CD14-positive monocyte (primary cell): ENCODE results near the gene ZFHX2. TPM values are rescaled to one million over a fixed set of nuclear protein-coding genes. Genes with fewer than 3 reads are reported as not detected.
"Not testable (repeated sequence)": the region's sequence is repeated elsewhere in the genome, so short reads cannot be mapped to it uniquely, and the experiment has no call there.

Experiments used
- DNase-seq, 3 donors: peaks; one replicate each; pipeline ENCODE4 v3.0.0-alpha.2; 2011 to 2022
- H2AFZ ChIP-seq: 2 replicates; pipeline ENCODE4 v1.6.0; 2012; ENCODE audit warnings: mild to moderate bottlenecking, low read depth, low read length, inconsistent platforms; ENCODE audit not compliant: insufficient read depth, poor library complexity, severe bottlenecking
- H3K27ac ChIP-seq, 2 donors: 1 replicate in 1 of 2; 2 replicates in 1 of 2; pipeline ENCODE4 v1.5.1; 2012 to 2013; ENCODE audit warnings: low read length in 2 of 2, control low read depth in 1 of 2, inconsistent platforms in 1 of 2, low read depth in 1 of 2, mild to moderate bottlenecking in 1 of 2
- H3K27me3 ChIP-seq, 2 donors: one replicate each; pipeline versions ENCODE4 v1.6.0 to v1.6.1; 2011 to 2013; ENCODE audit warnings: low read length in 2 of 2; ENCODE audit not compliant: control insufficient read depth in 2 of 2, insufficient read depth in 2 of 2
- H3K36me3 ChIP-seq, 2 donors: replicated peaks in 1 of 2; 1 replicate in 1 of 2; 2 replicates in 1 of 2; pipeline versions ENCODE4 v1.5.1 to v1.6.1; 2012 to 2013; ENCODE audit warnings: low read length in 2 of 2, control low read depth in 1 of 2, inconsistent platforms in 1 of 2, mild to moderate bottlenecking in 1 of 2; ENCODE audit not compliant: insufficient read depth in 2 of 2, control insufficient read depth in 1 of 2
- H3K4me1 ChIP-seq, 2 donors: 1 replicate in 1 of 2; 2 replicates in 1 of 2; pipeline versions ENCODE4 v1.5.1 to v1.6.1; 2012 to 2013; ENCODE audit warnings: low read length in 2 of 2, control low read depth in 1 of 2, inconsistent platforms in 1 of 2, mild to moderate bottlenecking in 1 of 2, moderate library complexity in 1 of 2; ENCODE audit not compliant: insufficient read depth in 2 of 2, control insufficient read depth in 1 of 2
- H3K4me2 ChIP-seq: replicated peaks from 2 replicates; pipeline ENCODE3; 2012; ENCODE audit warnings: low read length, moderate library complexity, mild to moderate bottlenecking; ENCODE audit not compliant: poor library complexity, severe bottlenecking; ENCODE audit errors: extremely low read depth
- H3K4me3 ChIP-seq, 3 experiments: fragments of 200-600 bp in 1 of 3; sonication (generic) in 1 of 3; replicated peaks in 1 of 3; 1 replicate in 2 of 3; 2 replicates in 1 of 3; pipeline ENCODE4 v1.5.1; 2011 to 2013; ENCODE audit warnings: low read length in 3 of 3, mild to moderate bottlenecking in 3 of 3, control low read depth in 2 of 3, low read depth in 2 of 3, inconsistent platforms in 1 of 3, moderate library complexity in 1 of 3
- H3K79me2 ChIP-seq: 2 replicates; pipeline ENCODE4 v1.6.0; 2012; ENCODE audit warnings: mild to moderate bottlenecking, control low read depth, inconsistent platforms, low read length, moderate library complexity; ENCODE audit not compliant: insufficient read depth
- H3K9ac ChIP-seq: 2 replicates; pipeline ENCODE4 v1.6.0; 2017; ENCODE audit warnings: low read length, mild to moderate bottlenecking; ENCODE audit not compliant: insufficient read depth, poor library complexity, severe bottlenecking
- H3K9me3 ChIP-seq, 2 donors: replicated peaks in 1 of 2; 1 replicate in 1 of 2; 2 replicates in 1 of 2; pipeline versions ENCODE4 v1.5.1 to v1.6.1; 2012 to 2013; ENCODE audit warnings: low read length in 2 of 2, control low read depth in 1 of 2; ENCODE audit not compliant: control insufficient read depth in 1 of 2, insufficient read depth in 1 of 2
- H4K20me1 ChIP-seq: 2 replicates; pipeline ENCODE4 v1.6.0; 2012; ENCODE audit warnings: mild to moderate bottlenecking, low read length, control low read depth, moderate library complexity; ENCODE audit not compliant: insufficient read depth
- H3K27ac Mint-ChIP-seq, 7 donors: one replicate each; pipeline ENCODE4 v1.8.0; 2020; ENCODE audit warnings: mild to moderate bottlenecking in 7 of 7, mixed read lengths in 7 of 7, moderate library complexity in 6 of 7, inconsistent platforms in 2 of 7
- H3K27me3 Mint-ChIP-seq, 3 donors: one replicate each; pipeline ENCODE4 v1.8.0; 2021 to 2022; ENCODE audit warnings: low read depth in 3 of 3, mild to moderate bottlenecking in 3 of 3, mixed read lengths in 3 of 3, moderate library complexity in 3 of 3, inconsistent platforms in 1 of 3
- H3K36me3 Mint-ChIP-seq, 2 donors: one replicate each; pipeline ENCODE4 v1.8.0; 2020; ENCODE audit warnings: mixed read lengths in 2 of 2, inconsistent platforms in 1 of 2, mild to moderate bottlenecking in 1 of 2
- H3K4me1 Mint-ChIP-seq: one replicate; pipeline ENCODE4 v1.8.0; 2020; ENCODE audit warnings: mild to moderate bottlenecking, mixed read lengths
- H3K4me3 Mint-ChIP-seq, 2 donors: one replicate each; pipeline ENCODE4 v1.8.0; 2020; ENCODE audit warnings: mild to moderate bottlenecking in 2 of 2, mixed read lengths in 2 of 2, moderate library complexity in 1 of 2
- H3K9me3 Mint-ChIP-seq, 7 donors: one replicate each; pipeline ENCODE4 v1.8.0; 2020 to 2022; ENCODE audit warnings: mixed read lengths in 7 of 7, mild to moderate bottlenecking in 6 of 7, moderate library complexity in 6 of 7, inconsistent platforms in 2 of 7
- WGBS: methylation state at CpG from one replicate; pipeline ENCODE4 v1.1.5; 2013; ENCODE audit warnings: missing lambda C conversion rate; ENCODE audit not compliant: insufficient coverage; 5-methylcytosine and 5-hydroxymethylcytosine counted together
- intact Hi-C, 2 donors: fragments of 100-400 bp; cut with micrococcal nuclease; formaldehyde crosslinking; loops; one replicate each; pipeline versions ENCODE4 v1.15.0 to v1.15.1; 2023
- polyA plus RNA-seq, 3 donors: library from polyadenylated mRNA; depleted of rRNA in 1 of 3; unstranded in 2 of 3; stranded (reverse) in 1 of 3; fragments of 300-500 nt in 2 of 3; fragments of >200 nt in 1 of 3; fragmentation: Illumina TruSeq in 2 of 3; gene quantifications; 1 replicate in 2 of 3; 2 replicates in 1 of 3; pipeline ENCODE4 v1.2.3, GENCODE V29; 2012 to 2021
- TF ChIP-seq, protein P1 (sequence below): fragments of 200-600 bp; IDR thresholded peaks from one replicate; pipeline ENCODE4 v1.8.0; 2022; ENCODE audit warnings: antibody characterized with exemption, mild to moderate bottlenecking

The ZFHX2 gene
- polyA plus RNA-seq, 3 donors = 0.01 to 0.07 TPM; not detected in 1

- H3K36me3 ChIP-seq = no peaks in the 10 kb centered on the region
- H3K9me3 Mint-ChIP-seq = peaks cover 0 to 8% (median 1%) of the 10 kb centered on the region in 7 donors
- H2AFZ ChIP-seq = peak overlapping the region; percentile 3
- TF ChIP-seq, protein P1, sequence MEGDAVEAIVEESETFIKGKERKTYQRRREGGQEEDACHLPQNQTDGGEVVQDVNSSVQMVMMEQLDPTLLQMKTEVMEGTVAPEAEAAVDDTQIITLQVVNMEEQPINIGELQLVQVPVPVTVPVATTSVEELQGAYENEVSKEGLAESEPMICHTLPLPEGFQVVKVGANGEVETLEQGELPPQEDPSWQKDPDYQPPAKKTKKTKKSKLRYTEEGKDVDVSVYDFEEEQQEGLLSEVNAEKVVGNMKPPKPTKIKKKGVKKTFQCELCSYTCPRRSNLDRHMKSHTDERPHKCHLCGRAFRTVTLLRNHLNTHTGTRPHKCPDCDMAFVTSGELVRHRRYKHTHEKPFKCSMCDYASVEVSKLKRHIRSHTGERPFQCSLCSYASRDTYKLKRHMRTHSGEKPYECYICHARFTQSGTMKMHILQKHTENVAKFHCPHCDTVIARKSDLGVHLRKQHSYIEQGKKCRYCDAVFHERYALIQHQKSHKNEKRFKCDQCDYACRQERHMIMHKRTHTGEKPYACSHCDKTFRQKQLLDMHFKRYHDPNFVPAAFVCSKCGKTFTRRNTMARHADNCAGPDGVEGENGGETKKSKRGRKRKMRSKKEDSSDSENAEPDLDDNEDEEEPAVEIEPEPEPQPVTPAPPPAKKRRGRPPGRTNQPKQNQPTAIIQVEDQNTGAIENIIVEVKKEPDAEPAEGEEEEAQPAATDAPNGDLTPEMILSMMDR = peak; percentile 75
- WGBS = 0% methylated on average over 1 of the region's 5 CpGs
- H3K4me3 Mint-ChIP-seq = no peak overlapping the region
- intact Hi-C loops = loop anchor here in 1 of 2 donors (5.0 kb wide), 1 partner anchor 323 kb away; no protein-coding TSS in a partner anchor
- H3K36me3 Mint-ChIP-seq = no peaks in the 10 kb centered on the region
- no peak overlapping the region for H3K4me3 ChIP-seq
- peaks cover 0 to 2% of the 10 kb centered on the region in 2 donors for H3K27me3 ChIP-seq
- H3K4me2 ChIP-seq = no peak overlapping the region
- peaks cover 2 to 21% (median 11%) of the 10 kb centered on the region in 3 donors for H3K27me3 Mint-ChIP-seq
- H3K9ac ChIP-seq = no peak overlapping the region
- H3K27ac ChIP-seq = no peak overlapping the region
- H3K9me3 ChIP-seq = no peaks in the 10 kb centered on the region
- no peak overlapping the region for H3K27ac Mint-ChIP-seq
- no peaks in the 10 kb centered on the region for H4K20me1 ChIP-seq
- H3K4me1 ChIP-seq = peaks cover 5 to 7% of the 10 kb centered on the region in 2 donors
- peak; percentile 81 to 85 (median 81) for DNase-seq
- peaks cover 5% of the 10 kb centered on the region for H3K4me1 Mint-ChIP-seq
- H3K79me2 ChIP-seq = no peaks in the 10 kb centered on the region
These were observed 37.5 kb upstream of the ZFHX2 start for GRCh38 chr14:23588884-23589598.

- H3K4me2 ChIP-seq, H2AFZ ChIP-seq, H3K27ac Mint-ChIP-seq, H3K27me3 ChIP-seq, H4K20me1 ChIP-seq, DNase-seq, H3K9me3 ChIP-seq, H3K9me3 Mint-ChIP-seq, H3K79me2 ChIP-seq, H3K4me3 Mint-ChIP-seq, H3K4me3 ChIP-seq, H3K27ac ChIP-seq, H3K9ac ChIP-seq, H3K36me3 Mint-ChIP-seq, H3K4me1 Mint-ChIP-seq, H3K36me3 ChIP-seq, H3K4me1 ChIP-seq: not testable (repeated sequence)
- intact Hi-C loops = loop anchor here in 1 of 2 donors (5.0 kb wide), 1 partner anchor 328 kb away; no protein-coding TSS in a partner anchor
- 96% methylated on average over 14 of the region's 26 CpGs for WGBS
- H3K27me3 Mint-ChIP-seq = peaks cover 9 to 34% (median 34%) of the 10 kb centered on the region in 3 donors
These were observed 33.1 kb upstream of the ZFHX2 start for GRCh38 chr14:23584527-23585203.

DNA sequence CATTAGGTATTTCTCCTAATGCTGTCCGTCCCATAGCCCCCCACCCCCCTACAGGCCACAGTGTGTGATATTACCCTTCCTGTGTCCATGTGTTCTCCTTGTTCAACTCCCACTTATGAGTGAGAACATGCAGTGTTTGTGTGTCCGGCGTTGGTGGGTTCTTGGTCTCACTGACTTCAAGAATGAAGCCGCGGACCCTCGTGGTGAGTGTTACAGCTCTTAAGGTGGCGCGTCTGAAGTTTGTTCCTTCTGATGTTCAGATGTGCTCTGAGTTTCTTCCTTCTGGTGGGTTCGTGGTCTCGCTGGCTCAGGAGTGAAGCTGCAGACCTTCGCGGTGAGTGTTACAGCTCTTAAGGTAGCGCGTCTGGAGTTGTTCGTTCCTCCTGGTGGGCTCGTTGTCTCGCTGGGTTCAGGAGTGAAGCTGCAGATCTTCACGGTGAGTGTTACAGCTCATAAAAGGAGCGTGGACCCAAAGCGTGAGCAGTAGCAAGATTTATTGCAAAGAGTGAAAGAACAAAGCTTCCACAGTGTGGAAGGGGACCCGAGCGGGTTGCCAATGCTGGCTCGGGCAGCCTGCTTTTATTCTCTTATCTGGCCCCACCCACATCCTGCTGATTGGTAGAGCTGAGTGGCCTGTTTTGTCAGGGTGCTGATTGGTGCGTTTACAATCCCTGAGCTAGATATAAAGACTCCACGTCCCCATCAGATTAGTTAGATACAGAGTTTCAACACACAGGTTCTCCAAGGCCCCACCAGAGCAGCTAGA lies 32.4 kb upstream of the ZFHX2 start:
- H3K4me1 Mint-ChIP-seq, DNase-seq, H4K20me1 ChIP-seq, H3K9me3 Mint-ChIP-seq, H3K36me3 ChIP-seq, H3K9ac ChIP-seq, H3K27ac Mint-ChIP-seq, H3K4me3 Mint-ChIP-seq, H3K4me1 ChIP-seq, H3K9me3 ChIP-seq, H3K36me3 Mint-ChIP-seq, H2AFZ ChIP-seq, intact Hi-C loops, H3K27ac ChIP-seq, H3K4me2 ChIP-seq, H3K79me2 ChIP-seq, H3K4me3 ChIP-seq: not testable (repeated sequence)
- WGBS = 78% methylated on average over 14 of the region's 25 CpGs
- H3K27me3 Mint-ChIP-seq = peaks cover 16 to 41% (median 41%) of the 10 kb centered on the region in 3 donors
- H3K27me3 ChIP-seq = peaks cover 10 to 16% of the 10 kb centered on the region in 2 donors
